Upper lobe of left lung (tissue), 6 donors: ENCODE data around the gene EXOC6. TPM values are rescaled to one million over a fixed set of nuclear protein-coding genes. Genes with fewer than 3 reads are reported as not detected.

Experiments
- ATAC-seq, 2 donors: fragments of 200-7000 bp; cut with Tn5 transposase; one replicate each; pipeline ENCODE4 v1.9.1; 2022; ENCODE audit warnings: mild to moderate bottlenecking in 2 of 2, moderate library complexity in 2 of 2; ENCODE audit not compliant: low FRiP score in 2 of 2
- DNase-seq, 2 donors: peaks; one replicate each; pipeline ENCODE4 v3.0.0-alpha.2; 2019 to 2020
- H3K27ac ChIP-seq, 4 donors: fragments of 200-600 bp; sonication (generic); one replicate each; pipeline ENCODE4 v1.5.1; 2016 to 2019
- H3K27me3 ChIP-seq, 4 donors: fragments of 200-600 bp; sonication (generic); one replicate each; pipeline ENCODE4 v1.5.1; 2017 to 2019
- H3K36me3 ChIP-seq, 4 donors: fragments of 200-600 bp; sonication (generic); one replicate each; pipeline ENCODE4 v1.5.1; 2016 to 2019
- H3K4me1 ChIP-seq, 4 donors: fragments of 200-600 bp; sonication (generic); one replicate each; pipeline ENCODE4 v1.5.1; 2018 to 2019
- H3K4me3 ChIP-seq, 4 donors: fragments of 200-600 bp; sonication (generic); one replicate each; pipeline ENCODE4 v1.5.1; 2017 to 2019; ENCODE audit warnings: mild to moderate bottlenecking in 2 of 4, moderate library complexity in 1 of 4
- H3K9me3 ChIP-seq, 4 donors: fragments of 200-600 bp; sonication (generic); one replicate each; pipeline ENCODE4 v1.5.1; 2018 to 2019
- EP300 ChIP-seq, 4 donors: sonication (generic); formaldehyde crosslinking; IDR thresholded peaks; one replicate each; pipeline ENCODE4 v1.5.1; 2017; ENCODE audit warnings: antibody characterized with exemption in 4 of 4, control low read depth in 2 of 4
- POLR2A ChIP-seq, 4 donors: fragments of 450-650 bp; IDR thresholded peaks; one replicate each; pipeline ENCODE4 v1.5.1; 2016 to 2017; ENCODE audit warnings: antibody characterized with exemption in 4 of 4, mild to moderate bottlenecking in 2 of 4
- POLR2AphosphoS5 ChIP-seq, 2 donors: sonication (generic); formaldehyde crosslinking; IDR thresholded peaks; one replicate each; pipeline ENCODE4 v1.5.1; 2017; ENCODE audit warnings: antibody characterized with exemption in 2 of 2
- WGBS, 2 donors: methylation state at CpG; one replicate each; pipeline ENCODE4 v1.1.5; 2017 to 2018; 5-methylcytosine and 5-hydroxymethylcytosine counted together
- total RNA-seq, 6 donors: library from RNA; depleted of rRNA in 4 of 6; stranded (reverse); fragments of >200 nt in 4 of 6; gene quantifications; one replicate each; pipeline versions ENCODE4 v1.1.0 to v1.2.1, GENCODE V29; 2016 to 2021
- TF ChIP-seq, protein P1 (sequence below), 6 experiments: fragments of 450-650 bp in 4 of 6; fragments of 200-600 bp in 2 of 6; sonication (generic) in 2 of 6; IDR thresholded peaks; one replicate each; pipeline ENCODE4 v1.5.1; 2016 to 2019; ENCODE audit warnings: antibody characterized with exemption in 6 of 6
- donor health status: DM: no; HTN: no; CAD: no; lungs with moderate emphysema.
- donor health status: DM: no; HTN: yes; CAD: no; lungs with severe emphysema.

The EXOC6 gene
- total RNA-seq, 6 donors from 2014 or later, result 7.1 to 27.3 (median 20.1) TPM

DNA sequence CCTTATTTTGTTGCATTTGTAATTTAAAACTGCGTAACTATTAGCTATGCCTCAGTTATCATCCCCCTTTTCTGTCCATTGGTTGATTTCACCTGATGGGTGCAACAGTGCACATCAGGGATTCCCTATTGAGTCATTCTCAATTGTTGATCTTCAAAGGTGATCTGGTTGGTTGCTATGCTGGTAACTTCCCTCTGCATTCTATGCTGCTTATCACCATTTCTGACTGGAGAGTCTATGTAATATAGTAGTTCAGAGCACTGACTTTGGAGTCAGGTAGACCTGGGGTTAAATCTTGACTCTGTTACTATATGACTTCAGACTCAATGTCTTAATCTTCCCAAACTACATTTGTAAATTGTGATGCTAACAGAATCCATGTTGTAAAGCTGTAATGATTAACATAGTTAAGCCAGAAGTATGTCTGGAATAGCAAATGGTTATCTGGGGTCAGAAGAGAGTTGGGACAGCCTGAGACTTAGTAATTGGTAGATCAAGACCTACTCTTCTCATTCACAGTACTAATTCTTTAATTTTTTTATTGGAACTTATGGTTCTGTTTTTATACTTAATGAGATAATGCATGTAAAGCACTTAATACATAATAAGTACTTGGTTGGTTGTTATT lies 38.1 kb downstream of the EXOC6 start:
- TF ChIP-seq POLR2AphosphoS5 (IDR thresholded peaks at IDR 0.05), result no peak
- TF ChIP-seq EP300 (IDR thresholded peaks at IDR 0.05), result no peak
- no peak for TF ChIP-seq POLR2A (IDR thresholded peaks at IDR 0.05)
- TF ChIP-seq, protein P1, sequence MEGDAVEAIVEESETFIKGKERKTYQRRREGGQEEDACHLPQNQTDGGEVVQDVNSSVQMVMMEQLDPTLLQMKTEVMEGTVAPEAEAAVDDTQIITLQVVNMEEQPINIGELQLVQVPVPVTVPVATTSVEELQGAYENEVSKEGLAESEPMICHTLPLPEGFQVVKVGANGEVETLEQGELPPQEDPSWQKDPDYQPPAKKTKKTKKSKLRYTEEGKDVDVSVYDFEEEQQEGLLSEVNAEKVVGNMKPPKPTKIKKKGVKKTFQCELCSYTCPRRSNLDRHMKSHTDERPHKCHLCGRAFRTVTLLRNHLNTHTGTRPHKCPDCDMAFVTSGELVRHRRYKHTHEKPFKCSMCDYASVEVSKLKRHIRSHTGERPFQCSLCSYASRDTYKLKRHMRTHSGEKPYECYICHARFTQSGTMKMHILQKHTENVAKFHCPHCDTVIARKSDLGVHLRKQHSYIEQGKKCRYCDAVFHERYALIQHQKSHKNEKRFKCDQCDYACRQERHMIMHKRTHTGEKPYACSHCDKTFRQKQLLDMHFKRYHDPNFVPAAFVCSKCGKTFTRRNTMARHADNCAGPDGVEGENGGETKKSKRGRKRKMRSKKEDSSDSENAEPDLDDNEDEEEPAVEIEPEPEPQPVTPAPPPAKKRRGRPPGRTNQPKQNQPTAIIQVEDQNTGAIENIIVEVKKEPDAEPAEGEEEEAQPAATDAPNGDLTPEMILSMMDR (IDR thresholded peaks at IDR 0.05), result no peak
- DNase-seq (no peak), ATAC-seq (no peak)
- H3K9me3 ChIP-seq, result no peaks in the 10 kb centered on the region
- H3K36me3 ChIP-seq, result no peaks in the 10 kb centered on the region
- H3K4me3 ChIP-seq, result no peak overlapping the region
- no peaks in the 10 kb centered on the region for H3K27me3 ChIP-seq
- H3K4me1 ChIP-seq, result no peaks in the 10 kb centered on the region
- WGBS, 2 donors, result 95 to 97% methylated on average over 1 of the region's 1 CpG
- no peak overlapping the region for H3K27ac ChIP-seq

DNA sequence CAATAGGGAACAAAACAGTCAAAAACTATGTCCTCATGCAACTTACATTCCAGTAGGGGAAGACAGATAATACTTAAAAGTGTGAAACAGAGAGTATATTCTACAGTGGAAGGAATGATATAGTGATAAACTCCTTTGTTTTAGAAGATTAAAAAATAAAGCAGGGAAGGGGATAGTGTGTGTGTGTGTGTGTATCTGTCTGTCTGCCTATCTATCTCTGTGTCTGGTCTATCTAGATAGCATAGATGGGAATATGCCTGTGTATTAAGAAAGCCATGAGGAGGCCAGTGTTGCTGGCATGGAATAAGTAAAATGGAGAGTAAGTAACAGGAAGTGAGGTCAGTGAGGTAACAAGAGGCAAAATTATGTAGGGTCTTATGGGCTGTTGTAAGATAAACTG lies 42.2 kb downstream of the EXOC6 start:
- Histone ChIP-seq H3K27ac (no peak overlapping the region), H3K4me1 (peaks cover 3 to 10% (median 8%) of the 10 kb centered on the region in 4 donors), H3K36me3 (no peaks in the 10 kb centered on the region), H3K4me3 (no peak overlapping the region), H3K27me3 (no peaks in the 10 kb centered on the region), H3K9me3 (no peaks in the 10 kb centered on the region)
- TF ChIP-seq, protein P1 (IDR thresholded peaks at IDR 0.05), result no peak
- TF ChIP-seq EP300 (IDR thresholded peaks at IDR 0.05) (no peak), POLR2AphosphoS5 (IDR thresholded peaks at IDR 0.05) (no peak)
- no peak for ATAC-seq
- no peak for DNase-seq

DNA sequence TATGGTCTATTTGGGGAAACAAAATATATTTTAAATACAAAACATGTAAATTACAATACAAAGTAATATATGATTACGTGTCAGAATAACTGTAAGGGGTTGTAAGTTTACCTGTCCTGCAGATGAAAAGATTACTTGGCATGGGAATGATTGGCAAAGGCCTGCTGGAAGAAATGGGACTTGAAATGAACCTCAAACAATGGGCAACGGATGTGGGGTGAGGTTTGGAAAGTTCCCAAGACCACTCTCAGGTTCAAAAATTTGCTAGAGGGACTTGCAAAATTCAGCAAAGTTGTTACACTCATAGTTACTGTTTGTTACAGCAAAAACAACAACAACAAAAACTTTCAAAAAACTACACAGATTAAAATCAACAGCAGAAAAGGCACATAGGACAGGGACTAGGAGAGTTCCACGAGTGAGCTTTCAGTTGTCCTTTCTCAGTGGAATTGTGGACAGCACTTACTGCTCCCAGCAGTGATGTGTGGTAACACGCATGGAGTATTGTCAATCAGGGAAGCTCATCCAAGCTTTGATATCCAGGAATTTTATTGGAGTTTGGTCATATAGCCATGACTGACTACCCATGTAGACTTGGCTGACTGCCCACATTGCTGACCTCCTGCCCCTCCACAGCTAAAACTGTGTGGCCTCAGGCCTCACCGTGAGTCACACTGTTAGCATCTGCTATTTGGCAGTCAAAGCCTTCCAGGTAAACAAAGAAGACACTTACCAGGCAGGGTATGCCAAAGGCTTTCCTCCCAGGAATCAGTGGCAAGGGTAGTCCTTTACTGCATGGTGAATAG lies 43.8 kb downstream of the EXOC6 start:
- TF ChIP-seq EP300 (IDR thresholded peaks at IDR 0.05) (no peak), POLR2A (IDR thresholded peaks at IDR 0.05) (no peak), POLR2AphosphoS5 (IDR thresholded peaks at IDR 0.05) (no peak)
- TF ChIP-seq, protein P1 (IDR thresholded peaks at IDR 0.05), result no peak
- peaks cover 3 to 10% (median 8%) of the 10 kb centered on the region in 4 donors for H3K4me1 ChIP-seq
- 66 to 70% methylated on average over 5 of the region's 5 CpGs for WGBS, 2 donors
- no peaks in the 10 kb centered on the region for H3K27me3 ChIP-seq
- H3K9me3 ChIP-seq, result no peaks in the 10 kb centered on the region
- DNase-seq, result no peak
- no peak overlapping the region for H3K27ac ChIP-seq
- H3K4me3 ChIP-seq, result no peak overlapping the region
- peak in 1 of 2 donors; percentile 35 for ATAC-seq
- H3K36me3 ChIP-seq, result peaks cover 0 to 9% (median 0%) of the 10 kb centered on the region in 4 donors

DNA sequence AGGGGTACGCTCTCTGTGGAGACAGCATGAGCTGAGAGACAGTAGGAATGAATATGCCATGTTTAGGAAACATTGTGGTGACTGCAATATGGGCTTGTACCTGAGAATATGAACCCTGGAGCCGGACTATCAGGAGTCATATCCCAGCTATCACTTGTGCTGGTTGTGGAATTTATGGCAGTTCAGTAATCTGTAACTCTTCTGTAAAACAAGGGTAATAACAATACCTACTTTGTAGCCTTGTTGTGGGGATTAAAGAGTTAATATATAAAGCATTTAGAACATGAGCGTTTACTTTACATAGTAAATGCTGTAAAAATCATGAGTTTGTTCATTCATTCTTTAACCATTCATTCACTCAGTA lies 44.4 kb downstream of the EXOC6 start:
- H3K9me3 ChIP-seq, result no peaks in the 10 kb centered on the region
- H3K4me3 ChIP-seq, result no peak overlapping the region
- peaks cover 0 to 15% (median 3%) of the 10 kb centered on the region in 4 donors for H3K36me3 ChIP-seq
- ATAC-seq (no peak), DNase-seq (no peak)
- H3K4me1 ChIP-seq, result peaks cover 3 to 10% (median 8%) of the 10 kb centered on the region in 4 donors
- WGBS, 2 donors, result 69 to 77% methylated on average over 3 of the region's 3 CpGs
- TF ChIP-seq POLR2AphosphoS5 (IDR thresholded peaks at IDR 0.05) (no peak), EP300 (IDR thresholded peaks at IDR 0.05) (no peak), POLR2A (IDR thresholded peaks at IDR 0.05) (no peak)
- TF ChIP-seq, protein P1 (IDR thresholded peaks at IDR 0.05), result no peak
- H3K27ac ChIP-seq, result no peak overlapping the region
- no peaks in the 10 kb centered on the region for H3K27me3 ChIP-seq
